Keratinocyte (primary cell): ENCODE results near the gene SPEM3. TPM values are rescaled to one million over a fixed set of nuclear protein-coding genes. Genes with fewer than 3 reads are reported as not detected.
A peak's percentile ranks its signal among the peaks of the same experiment; 100 is the strongest.

ENCODE experiments used
- DNase-seq: peaks from one replicate; pipeline ENCODE4 v3.0.0-alpha.2; 2011; ENCODE audit warnings: low read depth, missing footprints, low spot score
- FAIRE-seq: peaks from 2 replicates; lab custom pipeline; 2011; peaks lifted over from hg19 to GRCh38; lab: Jason Lieb, UNC
- H2AFZ ChIP-seq: 2 replicates; pipeline ENCODE4 v1.6.0; 2012; ENCODE audit warnings: low read length, control low read depth, inconsistent platforms; ENCODE audit not compliant: control insufficient read depth
- H3K27ac ChIP-seq: 2 replicates; pipeline ENCODE4 v1.5.1; 2011; ENCODE audit warnings: low read length; ENCODE audit not compliant: control insufficient read depth, insufficient read depth
- H3K27me3 ChIP-seq: 3 replicates; pipeline ENCODE4 v1.6.0; 2011; ENCODE audit warnings: low read length; ENCODE audit not compliant: control insufficient read depth, insufficient read depth; ENCODE audit errors: extremely low read depth
- H3K36me3 ChIP-seq, 2 experiments: 2 replicates in 1 of 2; 3 replicates in 1 of 2; pipeline ENCODE4 v1.5.1; 2011; ENCODE audit warnings: low read length in 2 of 2, mild to moderate bottlenecking in 1 of 2; ENCODE audit not compliant: control insufficient read depth in 2 of 2, insufficient read depth in 2 of 2; ENCODE audit errors: extremely low read depth in 1 of 2
- H3K4me1 ChIP-seq: 3 replicates; pipeline ENCODE4 v1.5.1; 2011; ENCODE audit warnings: low read length; ENCODE audit not compliant: control insufficient read depth, insufficient read depth; ENCODE audit errors: extremely low read depth
- H3K4me2 ChIP-seq: 3 replicates; pipeline ENCODE4 v1.6.0; 2011; ENCODE audit warnings: low read depth, low read length; ENCODE audit not compliant: control insufficient read depth, insufficient read depth; ENCODE audit errors: extremely low read depth
- H3K4me3 ChIP-seq, 3 experiments: fragments of 200-600 bp in 1 of 3; sonication (generic) in 1 of 3; 2 replicates in 2 of 3; 3 replicates in 1 of 3; pipeline ENCODE4 v1.5.1; 2011 to 2016; ENCODE audit warnings: low read length in 3 of 3, mild to moderate bottlenecking in 3 of 3, control low read depth in 2 of 3, inconsistent platforms in 1 of 3, low read depth in 1 of 3, mixed read lengths in 1 of 3, mixed run types in 1 of 3, moderate library complexity in 1 of 3; ENCODE audit not compliant: control insufficient read depth in 2 of 3, insufficient read depth in 2 of 3; ENCODE audit errors: extremely low read depth in 1 of 3
- H3K79me2 ChIP-seq: 2 replicates; pipeline ENCODE4 v1.6.0; 2012; ENCODE audit warnings: low read length; ENCODE audit not compliant: control insufficient read depth, insufficient read depth
- H3K9ac ChIP-seq: 3 replicates; pipeline ENCODE4 v1.6.0; 2011; ENCODE audit warnings: low read length; ENCODE audit not compliant: control insufficient read depth, insufficient read depth; ENCODE audit errors: extremely low read depth
- H3K9me1 ChIP-seq: 3 replicates; pipeline ENCODE4 v1.6.0; 2011; ENCODE audit warnings: low read length; ENCODE audit not compliant: control insufficient read depth, insufficient read depth; ENCODE audit errors: extremely low read depth
- H3K9me3 ChIP-seq: 2 replicates; pipeline ENCODE4 v1.5.1; 2012; ENCODE audit warnings: low read depth, low read length; ENCODE audit not compliant: control insufficient read depth
- H4K20me1 ChIP-seq: 3 replicates; pipeline ENCODE4 v1.6.0; 2011; ENCODE audit warnings: low read length; ENCODE audit not compliant: control insufficient read depth, insufficient read depth; ENCODE audit errors: extremely low read depth
- CTCF ChIP-seq, 3 experiments: IDR thresholded peaks in 1 of 3; conservative IDR thresholded peaks in 1 of 3; optimal IDR thresholded peaks in 1 of 3; 2 replicates in 2 of 3; 3 replicates in 1 of 3; pipeline versions ENCODE3 to v1.5.1; 2011; ENCODE audit warnings: low read length in 3 of 3, mild to moderate bottlenecking in 3 of 3, moderate library complexity in 2 of 3, control low read depth in 1 of 3, inconsistent platforms in 1 of 3; ENCODE audit not compliant: insufficient read depth in 2 of 3; ENCODE audit errors: extremely low read depth in 1 of 3
- EZH2 ChIP-seq: IDR thresholded peaks from one replicate; pipeline ENCODE4 v1.6.1; 2012; ENCODE audit warnings: inconsistent platforms, mild to moderate bottlenecking, low read length, moderate library complexity
- dilution Hi-C: fragments of 300-500 bp; cut with MboI; formaldehyde crosslinking; loops from one replicate; pipeline ENCODE4 v1.7.0; 2020; ENCODE audit warnings: low sequenced_read_pairs; ENCODE audit not compliant: extremely low pct_ligation_motif_present
- polyA plus RNA-seq, 5 experiments: library from polyadenylated mRNA; depleted of rRNA in 3 of 5; stranded (reverse) in 3 of 5; stranded (forward) in 1 of 5; unstranded in 1 of 5; fragments of >200 nt; gene quantifications; 1 replicate in 1 of 5; 2 replicates in 3 of 5; 3 replicates in 1 of 5; pipeline versions ENCODE4 v1.2.1 to v1.2.3, GENCODE V29; 2011 to 2012; ENCODE audit warnings: missing spikeins in 2 of 5, low read depth in 1 of 5, low replicate concordance in 1 of 5

The SPEM3 gene
- polyA plus RNA-seq, 1 donor (not counting 4 experiments of a cell fraction or from before 2014, with no cell fraction given): not detected

- Histone ChIP-seq H3K4me1 (peaks cover 14% of the 10 kb centered on the region), H3K36me3 (peaks cover 0 to 7% of the 10 kb centered on the region in 2 experiments), H3K27ac (no peak overlapping the region), H3K9me3 (no peaks in the 10 kb centered on the region), H3K27me3 (no peaks in the 10 kb centered on the region), H4K20me1 (no peaks in the 10 kb centered on the region), H3K4me2 (peak overlapping the region; percentile 82), H3K4me3 (peak overlapping the region; percentile 62 to 84 (median 73)), H3K9ac (peak overlapping the region; percentile 76), H3K9me1 (no peaks in the 10 kb centered on the region), H3K79me2 (peaks cover 7% of the 10 kb centered on the region), H2AFZ (peak overlapping the region; percentile 91)
- DNase-seq: no peak
- TF ChIP-seq EZH2 (no peak), CTCF (optimal IDR thresholded peaks at IDR 0.05 in 1 of 3, IDR thresholded peaks at IDR 0.05 in 1 of 3, conservative IDR thresholded peaks at IDR 0.05 in 1 of 3; ENCODE audit: extremely low read depth in 1 of 3, insufficient read depth in 2 of 3, low read length in 3 of 3) (no peak)
- dilution Hi-C loops: no loop called here
- peak; percentile 79 for FAIRE-seq
Observed at GRCh38 chr17:7380321-7380720, 48.3 kb upstream of the SPEM3 start.

- H3K4me1 ChIP-seq: peaks cover 14% of the 10 kb centered on the region
- peak; percentile 87 for FAIRE-seq
Observed at GRCh38 chr17:7380855-7381683, 47.6 kb upstream of the SPEM3 start, which contains the start of gene TNK1. Gene TNK1 (plus strand): TSS chr17:7381089. CDS start chr17:7382927, 1,838 bp downstream.

More at GRCh38 chr17:7380855-7381683, 47.6 kb upstream of the SPEM3 start, which contains the start of gene TNK1:
- Histone ChIP-seq H3K36me3 (peaks cover 0 to 9% of the 10 kb centered on the region in 2 experiments), H3K4me3 (peak within 1 kb of the TSS; percentile 62 to 84 (median 73)), H4K20me1 (no peaks in the 10 kb centered on the region), H3K27me3 (no peaks in the 10 kb centered on the region), H2AFZ (peak within 1 kb of the TSS; percentile 91), H3K79me2 (peaks cover 7% of the 10 kb centered on the region), H3K9me3 (no peaks in the 10 kb centered on the region), H3K9me1 (no peaks in the 10 kb centered on the region), H3K4me2 (peak within 1 kb of the TSS; percentile 82), H3K27ac (no peak within 1 kb of the TSS), H3K9ac (peak within 1 kb of the TSS; percentile 76)
- DNase-seq: no peak
- TF ChIP-seq EZH2 (no peak), CTCF (optimal IDR thresholded peaks at IDR 0.05 in 1 of 3, IDR thresholded peaks at IDR 0.05 in 1 of 3, conservative IDR thresholded peaks at IDR 0.05 in 1 of 3; ENCODE audit: extremely low read depth in 1 of 3, insufficient read depth in 2 of 3, low read length in 3 of 3) (no peak)
- dilution Hi-C loops: no loop called here
